H1 (cell line): ENCODE measurements around the gene RNPS1. TPM values are rescaled to one million over a fixed set of nuclear protein-coding genes. Genes with fewer than 3 reads are reported as not detected.

Experiments used
- CTCF ChIA-PET: fragments of 300-600 bp; sonication (Branson Sonifier 250); formaldehyde crosslinking; loops from one replicate; lab custom pipeline; 2021; ENCODE audit not compliant: partially characterized antibody; lab: Charles Lee
- POLR2A ChIA-PET: fragments of 300-600 bp; sonication (Branson Sonifier 250); formaldehyde crosslinking; loops from one replicate; lab custom pipeline; 2021; ENCODE audit warnings: inconsistent platforms; ENCODE audit not compliant: partially characterized antibody; lab: Charles Lee
- DNase-seq, 2 experiments: peaks; one replicate each; pipeline versions ENCODE4 v3.0.0 to v3.0.0-alpha.2; 2010 to 2022; ENCODE audit warnings: low spot score in 2 of 2, low read depth in 1 of 2, mixed read lengths in 1 of 2
- FAIRE-seq: peaks from 2 replicates; lab custom pipeline; 2011; peaks lifted over from hg19 to GRCh38; lab: Jason Lieb, UNC
- H2AFZ ChIP-seq: 2 replicates; pipeline ENCODE4 v1.8.1; 2012; ENCODE audit warnings: low read length, inconsistent platforms
- H2AK5ac ChIP-seq: 2 replicates; pipeline ENCODE4 v1.6.1; 2013; ENCODE audit warnings: low read depth, low read length
- H2BK120ac ChIP-seq: replicated peaks from 2 replicates; pipeline ENCODE3; 2013; ENCODE audit warnings: low read depth, low read length, inconsistent platforms
- H2BK12ac ChIP-seq: 2 replicates; pipeline ENCODE4 v1.6.1; 2013; ENCODE audit warnings: low read depth, low read length
- H2BK15ac ChIP-seq: 2 replicates; pipeline ENCODE4 v1.6.1; 2013; ENCODE audit warnings: low read length
- H2BK20ac ChIP-seq: 2 replicates; pipeline ENCODE4 v1.6.1; 2013; ENCODE audit warnings: low read length
- H2BK5ac ChIP-seq: 2 replicates; pipeline ENCODE4 v1.6.1; 2013; ENCODE audit warnings: low read depth, low read length
- H3K14ac ChIP-seq: 2 replicates; pipeline ENCODE4 v1.6.1; 2013; ENCODE audit warnings: inconsistent platforms; ENCODE audit not compliant: insufficient read length
- H3K18ac ChIP-seq: 2 replicates; pipeline ENCODE4 v1.6.1; 2013; ENCODE audit warnings: low read length; ENCODE audit errors: extremely low read depth
- H3K23ac ChIP-seq: 2 replicates; pipeline ENCODE4 v1.6.1; 2013; ENCODE audit warnings: inconsistent platforms; ENCODE audit not compliant: insufficient read length
- H3K23me2 ChIP-seq: 2 replicates; pipeline ENCODE4 v1.6.1; 2013; ENCODE audit warnings: low read depth, low read length
- H3K27ac ChIP-seq: 2 replicates; pipeline ENCODE4 v1.6.1; 2011; ENCODE audit warnings: low read depth, low read length, inconsistent platforms
- H3K27me3 ChIP-seq, 4 experiments: replicated peaks in 1 of 4; 1 replicate in 1 of 4; 2 replicates in 3 of 4; pipeline versions ENCODE4 v1.6.1 to v1.8.1; 2011 to 2013; ENCODE audit warnings: low read length in 3 of 4, mild to moderate bottlenecking in 3 of 4, inconsistent platforms in 2 of 4, mixed read lengths in 2 of 4, moderate library complexity in 1 of 4; ENCODE audit not compliant: control insufficient read depth in 3 of 4, insufficient read depth in 3 of 4; ENCODE audit errors: extremely low read depth in 1 of 4
- H3K36me3 ChIP-seq, 4 experiments: 2 replicates each; pipeline versions ENCODE4 v1.6.1 to v1.8.1; 2011 to 2013; ENCODE audit warnings: mild to moderate bottlenecking in 4 of 4, low read length in 3 of 4, moderate library complexity in 2 of 4, control low read depth in 1 of 4, inconsistent platforms in 1 of 4; ENCODE audit not compliant: insufficient read depth in 4 of 4, control insufficient read depth in 2 of 4
- H3K4ac ChIP-seq: replicated peaks from 2 replicates; pipeline ENCODE3; 2013; ENCODE audit warnings: low read length, low read depth, mixed read lengths, inconsistent platforms; ENCODE audit not compliant: insufficient read length
- H3K4me1 ChIP-seq, 4 experiments: replicated peaks in 1 of 4; 1 replicate in 1 of 4; 2 replicates in 3 of 4; pipeline versions ENCODE4 v1.6.1 to v1.8.1; 2011 to 2013; ENCODE audit warnings: low read length in 3 of 4, inconsistent platforms in 2 of 4, mixed read lengths in 1 of 4; ENCODE audit not compliant: insufficient read depth in 4 of 4, control insufficient read depth in 3 of 4
- H3K4me2 ChIP-seq, 2 experiments: 2 replicates each; pipeline versions ENCODE4 v1.6.1 to v1.8.1; 2011 to 2013; ENCODE audit warnings: low read depth in 2 of 2, low read length in 2 of 2, control low read depth in 1 of 2, inconsistent platforms in 1 of 2, mild to moderate bottlenecking in 1 of 2; ENCODE audit not compliant: insufficient read depth in 1 of 2
- H3K4me3 ChIP-seq, 4 experiments: fragments of 200-600, 300-600 bp in 1 of 4; sonication (generic), shearing (Covaris generic), sonication (Bioruptor Twin) in 1 of 4; 2 replicates each; pipeline versions ENCODE4 v1.5.1 to v1.8.1; 2011 to 2016; ENCODE audit warnings: low read length in 4 of 4, low read depth in 3 of 4, control low read depth in 2 of 4, inconsistent platforms in 2 of 4, mild to moderate bottlenecking in 2 of 4, mixed read lengths in 1 of 4, moderate library complexity in 1 of 4; ENCODE audit not compliant: insufficient read depth in 2 of 4; ENCODE audit errors: extremely low read depth in 1 of 4
- H3K56ac ChIP-seq: replicated peaks from 2 replicates; pipeline ENCODE3; 2013; ENCODE audit warnings: low read depth, mild to moderate bottlenecking, mixed read lengths, low read length, inconsistent platforms; ENCODE audit not compliant: insufficient read length
- H3K79me1 ChIP-seq: 2 replicates; pipeline ENCODE4 v1.6.1; 2013; ENCODE audit warnings: low read depth, low read length, control low read depth
- H3K79me2 ChIP-seq, 2 experiments: 2 replicates each; pipeline versions ENCODE4 v1.6.1 to v1.8.1; 2012 to 2013; ENCODE audit warnings: low read length in 2 of 2, mild to moderate bottlenecking in 2 of 2, inconsistent platforms in 1 of 2; ENCODE audit not compliant: insufficient read depth in 2 of 2, control insufficient read depth in 1 of 2
- H3K9ac ChIP-seq, 4 experiments: replicated peaks in 1 of 4; 1 replicate in 1 of 4; 2 replicates in 3 of 4; pipeline versions ENCODE4 v1.6.1 to v1.8.1; 2011 to 2013; ENCODE audit warnings: low read depth in 3 of 4, low read length in 3 of 4, control low read depth in 2 of 4, mild to moderate bottlenecking in 2 of 4, moderate library complexity in 2 of 4, inconsistent platforms in 1 of 4; ENCODE audit errors: extremely low read depth in 1 of 4
- H3K9me3 ChIP-seq, 2 experiments: 2 replicates each; pipeline versions ENCODE4 v1.6.1 to v1.8.1; 2012 to 2013; ENCODE audit warnings: mild to moderate bottlenecking in 2 of 2, moderate library complexity in 2 of 2, control low read depth in 1 of 2, inconsistent platforms in 1 of 2, low read depth in 1 of 2, low read length in 1 of 2, mixed read lengths in 1 of 2; ENCODE audit not compliant: insufficient read depth in 2 of 2
- H4K20me1 ChIP-seq, 2 experiments: replicated peaks in 1 of 2; 2 replicates each; pipeline versions ENCODE3 to v1.8.1; 2011 to 2013; ENCODE audit warnings: inconsistent platforms in 2 of 2, low read length in 2 of 2, mild to moderate bottlenecking in 1 of 2; ENCODE audit not compliant: insufficient read depth in 2 of 2, control insufficient read depth in 1 of 2
- H4K5ac ChIP-seq: 2 replicates; pipeline ENCODE4 v1.6.1; 2013; ENCODE audit warnings: low read length, low read depth, mixed read lengths, inconsistent platforms; ENCODE audit not compliant: insufficient read length
- H4K8ac ChIP-seq: 2 replicates; pipeline ENCODE4 v1.8.0; 2013; ENCODE audit warnings: mild to moderate bottlenecking, moderate library complexity, low read length, inconsistent platforms; ENCODE audit not compliant: insufficient read depth; ENCODE audit errors: extremely low read depth
- H4K91ac ChIP-seq: replicated peaks from 2 replicates; pipeline ENCODE3; 2013; ENCODE audit warnings: low read length, mixed read lengths, inconsistent platforms; ENCODE audit not compliant: insufficient read length
- CTCF ChIP-seq, 3 experiments: IDR thresholded peaks; 1 replicate in 2 of 3; 2 replicates in 1 of 3; pipeline versions ENCODE4 v1.5.1 to v1.6.1; 2011; ENCODE audit warnings: low read length in 3 of 3, mild to moderate bottlenecking in 3 of 3, inconsistent platforms in 2 of 3, low read depth in 1 of 3, moderate library complexity in 1 of 3; ENCODE audit not compliant: insufficient read depth in 1 of 3; ENCODE audit errors: control extremely low read depth in 1 of 3
- GABPA ChIP-seq: IDR thresholded peaks from 2 replicates; pipeline ENCODE4 v1.6.1; 2011; ENCODE audit warnings: mild to moderate bottlenecking, low read length, moderate library complexity, borderline replicate concordance; ENCODE audit not compliant: insufficient read depth
- KDM1A ChIP-seq: fragments of 200-600, 300-600 bp; sonication (generic); IDR thresholded peaks from 2 replicates; pipeline ENCODE4 v1.7.1; 2016; ENCODE audit warnings: mild to moderate bottlenecking, low read length, borderline replicate concordance
- RFX5 ChIP-seq: IDR thresholded peaks from 2 replicates; pipeline ENCODE4 v1.6.1; 2011; ENCODE audit warnings: low read depth, low read length, improper control_type of control experiment, borderline replicate concordance
- SIRT6 ChIP-seq: IDR thresholded peaks from one replicate; pipeline ENCODE4 v1.7.1; 2012; ENCODE audit warnings: low read length, inconsistent platforms
- SP4 ChIP-seq: IDR thresholded peaks from 2 replicates; pipeline ENCODE4 v1.6.1; 2012; ENCODE audit warnings: low read length, inconsistent platforms
- WGBS, 2 experiments: shearing (Covaris generic) in 1 of 2; methylation state at CpG; one replicate each; pipeline versions ENCODE4 v1.1.6 to v1.1.7; 2013 to 2015; ENCODE audit warnings: low lambda C conversion rate in 2 of 2, mixed read lengths in 2 of 2, inconsistent platforms in 1 of 2, low coverage in 1 of 2, missing lambda C conversion rate in 1 of 2; ENCODE audit not compliant: insufficient replicate concordance in 2 of 2, insufficient coverage in 1 of 2, insufficient read length in 1 of 2; ENCODE audit errors: extremely low coverage in 1 of 2, missing lambda C conversion rate in 1 of 2; 5-methylcytosine and 5-hydroxymethylcytosine counted together
- polyA plus RNA-seq, 7 experiments: library from polyadenylated mRNA; depleted of rRNA in 3 of 7; stranded (reverse) in 5 of 7; unstranded in 2 of 7; fragments of >200 nt in 5 of 7; fragments of 200-250 nt in 2 of 7; gene quantifications; 1 replicate in 5 of 7; 2 replicates in 1 of 7; 4 replicates in 1 of 7; pipeline versions ENCODE4 v1.2.1 to v1.2.3, GENCODE V29; 2011 to 2013; ENCODE audit warnings: missing spikeins in 2 of 7, mixed read lengths in 2 of 7
- total RNA-seq: library from RNA; stranded (reverse); fragmentation: NEBNext Ultra II Directional; extraction: Animal tissue kit (Norgen Biotek cat#: 25700); gene quantifications from 2 replicates; pipeline ENCODE4 v1.2.1, GENCODE V29; 2021
- TF ChIP-seq, protein P1 (sequence below): IDR thresholded peaks from 2 replicates; pipeline ENCODE4 v1.6.1; 2011; ENCODE audit warnings: low read length, improper control_type of control experiment
- TF ChIP-seq, protein P2 (sequence below): IDR thresholded peaks from 2 replicates; pipeline ENCODE4 v1.6.1; 2012; ENCODE audit warnings: inconsistent platforms

RNPS1 gene
- total and polyA plus RNA-seq, 2 of the 8 experiments (the other 6 are each of a cell fraction or from before 2014, with no cell fraction given): 330 to 350 TPM

DNA sequence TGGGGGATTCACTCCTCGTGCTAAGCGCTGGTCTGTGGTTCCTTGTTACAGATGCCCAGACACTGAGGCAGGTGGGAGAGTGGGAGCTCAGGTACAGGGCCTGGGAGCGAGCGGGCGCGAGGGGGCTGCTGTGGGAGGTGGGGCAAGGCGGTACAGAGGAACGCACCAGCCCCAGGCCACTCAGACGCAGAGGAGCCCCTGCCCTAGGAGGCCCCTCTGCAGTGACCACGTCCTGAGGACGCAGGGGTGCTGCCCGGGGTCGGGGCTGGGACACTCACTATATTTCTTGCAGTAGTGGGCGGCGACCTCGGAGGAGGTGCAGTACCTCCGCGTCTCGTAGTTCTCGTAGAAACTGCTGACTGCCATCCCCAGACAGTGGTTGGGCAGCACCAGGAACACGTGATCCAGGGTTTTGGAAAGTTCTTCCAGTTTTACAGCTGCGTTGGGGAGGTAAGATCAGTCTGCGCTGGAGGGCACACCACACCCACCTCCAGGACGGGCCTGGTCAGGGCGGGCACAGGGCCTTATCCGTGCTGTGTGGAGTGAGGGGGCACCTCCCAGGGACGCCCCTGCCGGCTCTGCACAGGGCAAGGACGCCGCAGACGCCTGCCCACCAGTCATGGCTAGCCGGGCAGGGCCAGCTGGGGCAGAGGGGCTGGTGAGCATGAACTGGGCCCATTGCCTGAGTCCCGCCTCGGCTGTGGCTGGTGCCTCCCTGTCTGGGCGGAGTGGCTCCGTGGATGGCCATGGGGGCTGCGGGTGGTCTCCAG is 16.3 kb upstream of the RNPS1 start:
- no peak overlapping the region for H2BK120ac ChIP-seq
- H3K4me2 ChIP-seq: no peak overlapping the region
- no peaks in the 10 kb centered on the region for H3K27me3 ChIP-seq
- H3K23me2 ChIP-seq: no peaks in the 10 kb centered on the region
- 94% methylated on average over 37 of the region's 37 CpGs; no CpG with 5 or more reads in 1 of the 2 experiments for WGBS, 2 experiments
- no peak overlapping the region for H3K27ac ChIP-seq
- H3K4me3 ChIP-seq: no peak overlapping the region
- H2BK12ac ChIP-seq: no peak overlapping the region
- H4K5ac ChIP-seq: no peak overlapping the region
- CTCF ChIA-PET: interaction anchor here (0.6 to 1.4 kb wide), 5 partner anchors 32 to 216 kb away, joined by 3 to 5 read pairs (median 4); no protein-coding TSS in a partner anchor
- no peak overlapping the region for H3K14ac ChIP-seq
- no peaks in the 10 kb centered on the region for H3K36me3 ChIP-seq
- FAIRE-seq: no peak
- H3K79me1 ChIP-seq: no peaks in the 10 kb centered on the region
- no peak overlapping the region for H2BK15ac ChIP-seq
- no peaks in the 10 kb centered on the region; a peak in 1 of 7 replicates for H3K4me1 ChIP-seq
- no peak overlapping the region for H3K56ac ChIP-seq
- H4K91ac ChIP-seq: no peak overlapping the region
- no peak for DNase-seq
- no peaks in the 10 kb centered on the region for H3K9me3 ChIP-seq
- no peaks in the 10 kb centered on the region for H3K79me2 ChIP-seq
- no peak overlapping the region for H3K23ac ChIP-seq
- H2AK5ac ChIP-seq: no peak overlapping the region
- H4K20me1 ChIP-seq: no peaks in the 10 kb centered on the region
- no peak overlapping the region for H3K9ac ChIP-seq
- H2BK5ac ChIP-seq: no peak overlapping the region; the same call in 1 of the 2 replicates
- POLR2A ChIA-PET: interaction anchor here (0.7 to 1.4 kb wide), 3 partner anchors 16 to 156 kb away, joined by 3 to 4 read pairs (median 4); partner anchors contain the start of gene ECI1
- no peak overlapping the region for H3K18ac ChIP-seq
- no peak overlapping the region for H4K8ac ChIP-seq
- H2AFZ ChIP-seq: no peak overlapping the region
- no peak overlapping the region for H2BK20ac ChIP-seq
- H3K4ac ChIP-seq: no peak overlapping the region
- TF ChIP-seq GABPA: no peak
- TF ChIP-seq, protein P1, sequence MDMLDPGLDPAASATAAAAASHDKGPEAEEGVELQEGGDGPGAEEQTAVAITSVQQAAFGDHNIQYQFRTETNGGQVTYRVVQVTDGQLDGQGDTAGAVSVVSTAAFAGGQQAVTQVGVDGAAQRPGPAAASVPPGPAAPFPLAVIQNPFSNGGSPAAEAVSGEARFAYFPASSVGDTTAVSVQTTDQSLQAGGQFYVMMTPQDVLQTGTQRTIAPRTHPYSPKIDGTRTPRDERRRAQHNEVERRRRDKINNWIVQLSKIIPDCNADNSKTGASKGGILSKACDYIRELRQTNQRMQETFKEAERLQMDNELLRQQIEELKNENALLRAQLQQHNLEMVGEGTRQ: no peak
- no peak for TF ChIP-seq SP4
- no peak for TF ChIP-seq KDM1A
- no peak for TF ChIP-seq CTCF (IDR thresholded peaks at IDR 0.05; ENCODE audit: control extremely low read depth in 1 of 3, insufficient read depth in 1 of 3, low read depth in 1 of 3, low read length in 3 of 3)
- TF ChIP-seq SIRT6: no peak
- TF ChIP-seq, protein P2, sequence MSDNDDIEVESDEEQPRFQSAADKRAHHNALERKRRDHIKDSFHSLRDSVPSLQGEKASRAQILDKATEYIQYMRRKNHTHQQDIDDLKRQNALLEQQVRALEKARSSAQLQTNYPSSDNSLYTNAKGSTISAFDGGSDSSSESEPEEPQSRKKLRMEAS: no peak
- no peak for TF ChIP-seq RFX5
